IMR-90 (cell line): Measurements from ENCODE around the gene ERRFI1. TPM values are rescaled to one million over a fixed set of nuclear protein-coding genes. Genes with fewer than 3 reads are reported as not detected.

ENCODE experiments used
- ATAC-seq: fragments of 200-7000 bp; cut with Tn5 transposase; 2 replicates; pipeline ENCODE4 v1.9.1; 2020; ENCODE audit warnings: low read depth, mild to moderate bottlenecking, moderate library complexity
- Bru-seq: library from RNA; stranded (reverse); fragments of 400-500 nt; gene quantifications from one replicate; lab custom pipeline; 2021; lab: Mats Ljungman, UMichigan
- BruChase-seq, 2 experiments: library from RNA; stranded (reverse); fragments of 400-500 nt; gene quantifications; one replicate each; lab custom pipeline; 2021; lab: Mats Ljungman, UMichigan
- BruUV-seq: library from RNA; stranded (reverse); fragments of 400-500 nt; replicated peaks from 2 replicates; lab custom pipeline; 2021; lab: Mats Ljungman, UMichigan
- CTCF ChIA-PET: fragments of 300-600 bp; formaldehyde crosslinking; extraction: SDS; loops from one replicate; lab custom pipeline; 2021; ENCODE audit warnings: antibody characterized with exemption; lab: Yijun Ruan, JAX
- POLR2A ChIA-PET: fragments of 300-600 bp; sonication (Branson Sonifier 250); formaldehyde crosslinking; loops from one replicate; lab custom pipeline; 2022; ENCODE audit warnings: antibody characterized with exemption; ENCODE audit not compliant: unreplicated experiment; lab: Charles Lee
- DNase-seq: peaks from one replicate; pipeline ENCODE4 v3.0.0; 2013
- H2AFZ ChIP-seq: replicated peaks from 2 replicates; pipeline ENCODE3; 2013; ENCODE audit warnings: low read length, mild to moderate bottlenecking; ENCODE audit not compliant: poor library complexity
- H2AK5ac ChIP-seq: 2 replicates; pipeline ENCODE4 v1.6.1; 2013; ENCODE audit warnings: low read depth, low read length, inconsistent platforms
- H2AK9ac ChIP-seq: replicated peaks from 2 replicates; pipeline ENCODE3; 2013; ENCODE audit warnings: mild to moderate bottlenecking, low read depth, low read length, moderate library complexity; ENCODE audit not compliant: poor library complexity
- H2BK120ac ChIP-seq: 2 replicates; pipeline ENCODE4 v1.6.1; 2013; ENCODE audit warnings: low read depth, low read length, inconsistent platforms
- H2BK15ac ChIP-seq: 3 replicates; pipeline ENCODE4 v1.6.1; 2013; ENCODE audit warnings: low read depth, low read length, inconsistent platforms
- H2BK20ac ChIP-seq: 2 replicates; pipeline ENCODE4 v1.6.1; 2013; ENCODE audit warnings: low read depth, mild to moderate bottlenecking, inconsistent platforms, low read length, moderate library complexity
- H2BK5ac ChIP-seq: 2 replicates; pipeline ENCODE4 v1.6.1; 2013; ENCODE audit warnings: mild to moderate bottlenecking, low read depth, low read length, inconsistent platforms; ENCODE audit not compliant: poor library complexity, severe bottlenecking
- H3K14ac ChIP-seq: replicated peaks from 2 replicates; pipeline ENCODE4 v1.6.1; 2013; ENCODE audit warnings: low read depth, low read length, inconsistent platforms
- H3K18ac ChIP-seq: 2 replicates; pipeline ENCODE4 v1.6.1; 2013; ENCODE audit warnings: low read depth, low read length, control low read depth
- H3K23ac ChIP-seq: 2 replicates; pipeline ENCODE4 v1.6.1; 2013; ENCODE audit warnings: low read depth, low read length, inconsistent platforms
- H3K27ac ChIP-seq: 2 replicates; pipeline ENCODE4 v1.5.1; 2013; ENCODE audit warnings: mild to moderate bottlenecking, control low read depth, low read length; ENCODE audit not compliant: insufficient read depth
- H3K27me3 ChIP-seq: 2 replicates; pipeline ENCODE4 v1.6.1; 2013; ENCODE audit warnings: low read length; ENCODE audit not compliant: control insufficient read depth, insufficient read depth
- H3K36me3 ChIP-seq: 2 replicates; pipeline ENCODE4 v1.6.1; 2013; ENCODE audit warnings: low read length, mixed read lengths; ENCODE audit not compliant: control insufficient read depth, insufficient read depth
- H3K4ac ChIP-seq: 2 replicates; pipeline ENCODE4 v1.6.1; 2013; ENCODE audit warnings: low read depth, low read length, inconsistent platforms
- H3K4me1 ChIP-seq: 2 replicates; pipeline ENCODE4 v1.6.1; 2013; ENCODE audit warnings: low read length, mixed read lengths; ENCODE audit not compliant: control insufficient read depth, insufficient read depth
- H3K4me2 ChIP-seq: 2 replicates; pipeline ENCODE4 v1.6.1; 2013; ENCODE audit warnings: low read depth, mild to moderate bottlenecking, control low read depth, low read length, moderate library complexity
- H3K4me3 ChIP-seq: 2 replicates; pipeline ENCODE4 v1.5.1; 2013; ENCODE audit warnings: low read depth, mild to moderate bottlenecking, control low read depth, low read length, moderate library complexity; ENCODE audit not compliant: insufficient read depth
- H3K56ac ChIP-seq: 2 replicates; pipeline ENCODE4 v1.6.1; 2013; ENCODE audit warnings: low read length, inconsistent platforms; ENCODE audit not compliant: insufficient read depth; ENCODE audit errors: extremely low read depth
- H3K79me1 ChIP-seq, 2 experiments: 2 replicates each; pipeline ENCODE4 v1.6.1; 2013; ENCODE audit warnings: low read length in 2 of 2, inconsistent platforms in 1 of 2, low read depth in 1 of 2
- H3K9ac ChIP-seq: 2 replicates; pipeline ENCODE4 v1.6.1; 2013; ENCODE audit warnings: low read depth, low read length, control low read depth
- H3K9me1 ChIP-seq: 2 replicates; pipeline ENCODE4 v1.6.1; 2013; ENCODE audit warnings: low read length, inconsistent platforms; ENCODE audit not compliant: insufficient read depth
- H3K9me3 ChIP-seq: 2 replicates; pipeline ENCODE4 v1.6.1; 2013; ENCODE audit warnings: low read length; ENCODE audit not compliant: control insufficient read depth, insufficient read depth
- H4K20me1 ChIP-seq: 2 replicates; pipeline ENCODE4 v1.6.1; 2013; ENCODE audit warnings: low read length, inconsistent platforms; ENCODE audit not compliant: insufficient read depth
- H4K5ac ChIP-seq: 2 replicates; pipeline ENCODE4 v1.6.1; 2013; ENCODE audit warnings: mild to moderate bottlenecking, low read depth, low read length, control low read depth
- H4K8ac ChIP-seq, 2 experiments: 2 replicates each; pipeline ENCODE4 v1.6.1; 2013; ENCODE audit warnings: low read depth in 2 of 2, low read length in 2 of 2, control low read depth in 1 of 2, inconsistent platforms in 1 of 2
- H4K91ac ChIP-seq: 2 replicates; pipeline ENCODE4 v1.6.1; 2013; ENCODE audit warnings: low read depth, low read length, inconsistent platforms; ENCODE audit not compliant: insufficient read depth
- CEBPB ChIP-seq: IDR thresholded peaks from 2 replicates; pipeline ENCODE4 v1.6.1; 2012; ENCODE audit warnings: low read depth, low read length, improper control_type of control experiment
- CHD1 ChIP-seq: IDR thresholded peaks from 2 replicates; pipeline ENCODE4 v1.6.1; 2012; ENCODE audit warnings: low read depth, low read length, improper control_type of control experiment
- CTCF ChIP-seq: conservative IDR thresholded peaks from 2 replicates; pipeline ENCODE4 v1.5.1; 2012; ENCODE audit warnings: mild to moderate bottlenecking, low read depth, low read length, improper control_type of control experiment
- FOS ChIP-seq: fragments of 150-350 bp; IDR thresholded peaks from 2 replicates; pipeline ENCODE4 v1.6.1; 2016; ENCODE audit warnings: low read depth, low read length
- MXI1 ChIP-seq: IDR thresholded peaks from 2 replicates; pipeline ENCODE4 v1.6.1; 2012; ENCODE audit warnings: low read depth, mild to moderate bottlenecking, low read length, moderate library complexity, borderline replicate concordance
- NFE2L2 ChIP-seq: fragments of 150-350 bp; IDR thresholded peaks from 2 replicates; pipeline ENCODE4 v1.6.1; 2016; ENCODE audit warnings: low read depth, mild to moderate bottlenecking, low read length
- POLR2A ChIP-seq: IDR thresholded peaks from 2 replicates; pipeline ENCODE4 v1.6.1; 2012; ENCODE audit warnings: mild to moderate bottlenecking, low read depth, low read length
- RAD21 ChIP-seq: IDR thresholded peaks from 2 replicates; pipeline ENCODE4 v1.6.1; 2012; ENCODE audit warnings: low read length, improper control_type of control experiment
- RCOR1 ChIP-seq: IDR thresholded peaks from 2 replicates; pipeline ENCODE4 v1.6.1; 2012; ENCODE audit warnings: mild to moderate bottlenecking, low read length, improper control_type of control experiment; ENCODE audit not compliant: insufficient replicate concordance
- RFX5 ChIP-seq: IDR thresholded peaks from 2 replicates; pipeline ENCODE4 v1.8.0; 2012; ENCODE audit warnings: low read depth, mild to moderate bottlenecking, low read length, moderate library complexity
- SMC3 ChIP-seq: fragments of 150-350 bp; IDR thresholded peaks from 2 replicates; pipeline ENCODE4 v1.6.1; 2016; ENCODE audit warnings: low read depth, mild to moderate bottlenecking, antibody characterized with exemption, low read length, moderate library complexity
- WGBS, 2 experiments: methylation state at CpG; one replicate each; pipeline versions ENCODE4 v1.1.5 to v1.1.7; 2013; ENCODE audit warnings: missing lambda C conversion rate in 2 of 2; ENCODE audit not compliant: insufficient read length in 1 of 2; ENCODE audit errors: extremely low coverage in 2 of 2; 5-methylcytosine and 5-hydroxymethylcytosine counted together
- dilution Hi-C: fragments of 300-500 bp; cut with HindIII; formaldehyde crosslinking; loops from one replicate; pipeline ENCODE4 v1.14.3; 2018; ENCODE audit warnings: low sequenced_read_pairs; ENCODE audit not compliant: unreplicated experiment
- in situ Hi-C: fragments of 300-500 bp; cut with MboI; formaldehyde crosslinking; loops from 3 replicates; pipeline ENCODE4 v1.14.3; 2019; ENCODE audit warnings: low sequenced_read_pairs, inconsistent platforms, mixed read lengths
- intact Hi-C: fragments of 100-400 bp; cut with micrococcal nuclease; formaldehyde crosslinking; loops from 2 replicates; pipeline ENCODE4 v1.10.0; 2022
- long read RNA-seq: library from polyadenylated mRNA; unstranded; transcript quantifications from one replicate; pipeline ENCODE4 v2.0.0, GENCODE V29; 2021; ENCODE audit not compliant: unreplicated experiment
- polyA plus RNA-seq, 3 experiments: library from polyadenylated mRNA; depleted of rRNA; stranded (reverse); fragments of >200 nt; gene quantifications; 2 replicates each; pipeline ENCODE4 v1.2.3, GENCODE V29; 2012; ENCODE audit warnings: low replicate concordance in 1 of 3
- total RNA-seq: library from RNA; depleted of rRNA; stranded (reverse); fragments of >200 nt; gene quantifications from 2 replicates; pipeline ENCODE4 v1.2.3, GENCODE V29; 2012; rRNA removed

The ERRFI1 gene, protein sequence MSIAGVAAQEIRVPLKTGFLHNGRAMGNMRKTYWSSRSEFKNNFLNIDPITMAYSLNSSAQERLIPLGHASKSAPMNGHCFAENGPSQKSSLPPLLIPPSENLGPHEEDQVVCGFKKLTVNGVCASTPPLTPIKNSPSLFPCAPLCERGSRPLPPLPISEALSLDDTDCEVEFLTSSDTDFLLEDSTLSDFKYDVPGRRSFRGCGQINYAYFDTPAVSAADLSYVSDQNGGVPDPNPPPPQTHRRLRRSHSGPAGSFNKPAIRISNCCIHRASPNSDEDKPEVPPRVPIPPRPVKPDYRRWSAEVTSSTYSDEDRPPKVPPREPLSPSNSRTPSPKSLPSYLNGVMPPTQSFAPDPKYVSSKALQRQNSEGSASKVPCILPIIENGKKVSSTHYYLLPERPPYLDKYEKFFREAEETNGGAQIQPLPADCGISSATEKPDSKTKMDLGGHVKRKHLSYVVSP
- total RNA-seq (101 and 106 TPM in 2 replicates), polyA plus RNA-seq (2012; rRNA removed) (102 and 145 TPM in 2 replicates), Bru-seq, nascent RNA (percentile 100 among the genes with signal in this experiment), BruChase-seq, experiment 1, labeled RNA remaining after a 6-hour chase (percentile 83 among the genes with signal in this experiment), BruChase-seq, experiment 2, labeled RNA remaining after a 2-hour chase (percentile 98 among the genes with signal in this experiment)
- 66.7 and 88.3 TPM in 2 replicates for polyA plus RNA-seq (2012; cell fraction: cytosol; rRNA removed)
- 50.7 and 405 TPM in 2 replicates for polyA plus RNA-seq (2012; cell fraction: nucleus; rRNA removed; ENCODE audit: low replicate concordance)
- long read RNA-seq, transcript ERRFI1-205 (4 exons, 787 nt): minor isoform, 5 of 89 reads
- long read RNA-seq, transcript ERRFI1-201 (4 exons, 3,104 nt): major isoform, 51 of 89 reads
- long read RNA-seq, partial matches to known transcripts: 5 of 89 reads
- long read RNA-seq, other reads (novel, unspliced or antisense): 28 of 89 reads

DNA sequence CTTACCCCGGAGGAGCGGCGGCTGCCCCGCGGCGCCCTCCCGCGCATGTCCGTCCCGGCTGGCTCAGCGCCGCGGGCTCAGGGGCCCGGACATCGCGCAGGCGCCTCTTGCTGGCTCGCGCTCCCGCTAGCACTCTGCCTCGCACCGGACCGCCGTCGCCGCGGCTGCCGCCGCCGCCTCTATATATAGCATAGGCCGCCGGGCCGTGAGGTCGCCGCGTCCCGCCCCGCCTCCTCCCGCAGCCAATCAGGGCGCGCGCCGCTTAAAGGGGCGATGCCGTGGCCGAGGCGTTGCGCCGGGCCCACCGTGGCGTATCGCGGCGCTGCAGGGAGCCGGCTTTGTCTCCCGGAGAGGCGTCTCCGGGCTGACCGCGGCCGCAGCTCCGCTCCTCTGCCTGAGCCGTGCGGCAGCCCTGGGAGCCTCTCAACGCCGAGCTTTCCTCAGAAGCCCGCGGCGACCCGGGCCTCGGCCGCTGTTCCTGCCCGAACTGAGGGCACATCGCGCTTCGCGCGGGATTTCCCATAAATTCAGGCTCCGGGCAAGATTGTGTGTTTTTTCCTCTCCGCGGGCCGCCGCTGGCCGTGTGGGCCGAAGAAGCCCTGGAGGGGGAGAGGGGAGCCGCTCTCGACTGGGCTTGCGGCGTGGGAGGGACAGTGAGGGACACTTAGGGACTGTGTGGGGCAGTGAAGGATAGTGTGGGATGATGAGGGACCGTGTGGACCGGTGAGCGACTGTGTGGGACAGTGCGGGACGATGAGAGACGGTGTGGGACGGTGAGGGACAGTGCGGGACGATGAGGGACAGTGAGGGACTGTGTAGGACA, at the start of gene ERRFI1:
TSS of gene ERRFI1 (minus strand) at position 157 of the 823 bp plus-strand sequence. CDS start 10,690 bp downstream, outside the sequence.
- intact Hi-C loops: loop anchor here (2.0 to 5.0 kb wide), 4 partner anchors 44 to 212 kb away; no protein-coding TSS in a partner anchor
- H3K4me2 ChIP-seq: peak within 1 kb of the TSS; percentile 100
- H3K9ac ChIP-seq: peak within 1 kb of the TSS; percentile 97
- peak within 1 kb of the TSS; percentile 82 for H2AFZ ChIP-seq
- WGBS, 2 experiments: 5% methylated on average over 34 of the region's 98 CpGs; no CpG with 5 or more reads in 1 of the 2 experiments
- DNase-seq: peak; percentile 93
- H2AK5ac ChIP-seq: peak within 1 kb of the TSS; percentile 100
- CTCF ChIA-PET: interaction anchor here (0.7 to 1.3 kb wide), 3 partner anchors 11 to 289 kb away, joined by 3 to 4 read pairs (median 3); no protein-coding TSS in a partner anchor
- peak within 1 kb of the TSS; percentile 99 for H2BK15ac ChIP-seq
- peak within 1 kb of the TSS; percentile 95 for H3K27ac ChIP-seq
- peak within 1 kb of the TSS; percentile 100 for H4K5ac ChIP-seq
- H2BK20ac ChIP-seq: peak within 1 kb of the TSS; percentile 97
- POLR2A ChIA-PET: interaction anchor here (0.5 to 0.9 kb wide), 4 partner anchors 27 to 288 kb away, joined by 3 to 15 read pairs (median 6); no protein-coding TSS in a partner anchor
- peaks cover 50% of the 10 kb centered on the region for H4K20me1 ChIP-seq
- H3K4ac ChIP-seq: peak within 1 kb of the TSS; percentile 100
- H3K18ac ChIP-seq: peak within 1 kb of the TSS; percentile 100
- H3K23ac ChIP-seq: peak within 1 kb of the TSS; percentile 100
- peak; percentile 81 for ATAC-seq
- no peaks in the 10 kb centered on the region for H3K9me3 ChIP-seq
- peak within 1 kb of the TSS; percentile 99 for H2BK120ac ChIP-seq
- H3K14ac ChIP-seq: peak within 1 kb of the TSS; percentile 99
- H3K56ac ChIP-seq: peak within 1 kb of the TSS; percentile 87
- peaks cover 4 to 38% of the 10 kb centered on the region in 2 experiments; a peak in 2 of 4 replicates for H3K79me1 ChIP-seq
- in situ Hi-C loops: no loop called here
- peak within 1 kb of the TSS; percentile 99 for H4K91ac ChIP-seq
- H4K8ac ChIP-seq: peak within 1 kb of the TSS; percentile 93 to 95
- peak within 1 kb of the TSS; percentile 66 for H3K4me3 ChIP-seq
- H3K9me1 ChIP-seq: peaks cover 11% of the 10 kb centered on the region
- BruUV-seq: no TSS peak
- no peaks in the 10 kb centered on the region for H3K27me3 ChIP-seq
- H3K36me3 ChIP-seq: peaks cover 2% of the 10 kb centered on the region; the same call in 1 of the 2 replicates
- peaks cover 15% of the 10 kb centered on the region for H3K4me1 ChIP-seq
- peak within 1 kb of the TSS; percentile 99 for H2BK5ac ChIP-seq
- H2AK9ac ChIP-seq: peak within 1 kb of the TSS; percentile 98
- dilution Hi-C loops: no loop called here
- peak; percentile 16; the same call in 1 of the 2 replicates for TF ChIP-seq CHD1
- no peak; the same call in 1 of the 2 replicates for TF ChIP-seq SMC3
- TF ChIP-seq CEBPB: no peak
- TF ChIP-seq FOS: no peak
- TF ChIP-seq NFE2L2: no peak
- TF ChIP-seq CTCF: no peak
- peak; percentile 100 for TF ChIP-seq POLR2A
- TF ChIP-seq RFX5: no peak
- TF ChIP-seq MXI1: no peak
- TF ChIP-seq RCOR1: peak; percentile 25
- TF ChIP-seq RAD21: peak; percentile 20; the same call in 1 of the 2 replicates
